Measurements from ENCODE around the gene MX1.

- no peak for TF ChIP-seq CTCF (conservative IDR thresholded peaks at IDR 0.05; ENCODE audit: low read length)
- no peak for TF ChIP-seq EZH2phosphoT487 (IDR thresholded peaks at IDR 0.05; ENCODE audit: borderline replicate concordance)
Observed at GRCh38 chr21:41499920-41500319, 73.9 kb downstream of the MX1 start.

All from Loucy (cell line).